A549 (cell line): ENCODE results near the gene SRC.

ENCODE experiments used
- E2F6 ChIP-seq: IDR thresholded peaks from 2 replicates; pipeline ENCODE4 v1.6.1; 2012; ENCODE audit warnings: low read depth, borderline replicate concordance
- EP300 ChIP-seq, 2 experiments: fragments of >200 bp; sonication (Bioruptor Twin); formaldehyde crosslinking; IDR thresholded peaks; 2 replicates in 1 of 2; 3 replicates in 1 of 2; pipeline ENCODE4 v1.6.1; 2016 to 2017
- JUN ChIP-seq, 2 experiments: fragments of >200 bp; sonication (Bioruptor Twin); formaldehyde crosslinking; IDR thresholded peaks; 2 replicates in 1 of 2; 3 replicates in 1 of 2; pipeline ENCODE4 v1.6.1; 2016 to 2017
- KDM5A ChIP-seq: fragments of 200-600 bp; sonication (generic); IDR thresholded peaks from 2 replicates; pipeline ENCODE4 v1.6.1; 2016; ENCODE audit warnings: antibody characterized with exemption, mild to moderate bottlenecking
- NFE2L2 ChIP-seq: fragments of 150-350 bp; conservative IDR thresholded peaks from 2 replicates; pipeline ENCODE4 v1.6.1; 2014; ENCODE audit warnings: low read length
- POLR2A ChIP-seq: IDR thresholded peaks from 2 replicates; pipeline ENCODE4 v1.6.1; 2012; ENCODE audit warnings: mild to moderate bottlenecking, low read length
- RCOR1 ChIP-seq: fragments of 150-350 bp; IDR thresholded peaks from 2 replicates; pipeline ENCODE4 v1.6.1; 2014; ENCODE audit warnings: antibody characterized with exemption, low read length, low read depth
- ZFP36 ChIP-seq: fragments of 450-650 bp; IDR thresholded peaks from 2 replicates; pipeline ENCODE4 v1.6.1; 2014; ENCODE audit warnings: borderline replicate concordance; ENCODE audit not compliant: partially characterized antibody
- TF ChIP-seq, protein P1 (sequence below): fragments of 150-350 bp; IDR thresholded peaks from 2 replicates; pipeline ENCODE4 v1.6.1; 2014; ENCODE audit warnings: low read depth, mild to moderate bottlenecking, low read length
- TF ChIP-seq, protein P2 (sequence below): IDR thresholded peaks from 2 replicates; pipeline ENCODE4 v1.6.1; 2012
- TF ChIP-seq, protein P3 (sequence below): fragments of 200-600 bp; sonication (generic); IDR thresholded peaks from 2 replicates; pipeline ENCODE4 v1.6.1; 2016; ENCODE audit warnings: antibody characterized with exemption, mild to moderate bottlenecking, moderate library complexity
- TF ChIP-seq, protein P4 (sequence below): fragments of >200 bp; sonication (Bioruptor Twin); formaldehyde crosslinking; IDR thresholded peaks from 3 replicates; pipeline ENCODE4 v1.5.1; 2016

DNA sequence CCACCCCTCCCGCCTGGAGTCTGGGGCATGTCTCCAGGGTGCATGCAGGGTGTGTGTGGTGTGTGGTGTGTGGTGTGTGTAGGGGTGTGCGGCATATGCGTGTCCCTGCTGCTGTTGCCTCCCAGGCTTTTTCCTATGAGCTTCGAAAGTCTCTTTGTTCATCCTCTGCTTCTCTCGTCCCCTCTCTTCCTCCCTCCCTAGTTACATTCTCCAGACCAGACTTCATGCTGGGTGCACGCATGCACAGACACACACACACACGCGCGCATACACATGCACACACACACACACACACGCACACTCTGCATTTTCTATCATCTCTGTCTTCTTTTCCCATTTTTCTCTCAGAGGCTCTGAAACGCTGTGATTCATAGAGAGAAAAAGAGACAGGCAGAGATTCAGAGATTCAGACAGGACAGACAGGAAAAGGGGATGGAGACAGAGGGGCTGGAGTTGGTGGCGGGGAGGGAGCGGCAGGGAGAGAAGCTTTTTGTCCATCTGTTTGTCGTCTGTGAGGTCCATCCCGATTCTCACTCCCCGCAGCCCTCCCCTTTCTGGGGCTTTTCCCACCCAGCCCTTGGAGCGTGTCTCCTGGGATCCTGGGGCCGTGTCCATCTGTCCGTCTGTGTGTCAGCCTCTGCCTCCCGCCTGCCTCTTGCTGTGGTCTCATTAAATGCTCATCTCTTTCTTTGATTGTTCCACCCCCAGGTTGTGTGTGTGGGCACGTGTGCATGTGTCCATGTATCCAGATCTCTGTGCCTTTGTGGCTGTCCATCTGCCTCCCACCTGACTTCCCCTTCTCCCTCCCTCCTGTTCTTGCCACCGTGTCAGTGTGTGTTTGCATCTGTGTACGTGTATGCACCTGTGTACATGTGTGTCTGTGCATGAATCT lies 62.6 kb downstream of the SRC start:
- TF ChIP-seq, protein P1, sequence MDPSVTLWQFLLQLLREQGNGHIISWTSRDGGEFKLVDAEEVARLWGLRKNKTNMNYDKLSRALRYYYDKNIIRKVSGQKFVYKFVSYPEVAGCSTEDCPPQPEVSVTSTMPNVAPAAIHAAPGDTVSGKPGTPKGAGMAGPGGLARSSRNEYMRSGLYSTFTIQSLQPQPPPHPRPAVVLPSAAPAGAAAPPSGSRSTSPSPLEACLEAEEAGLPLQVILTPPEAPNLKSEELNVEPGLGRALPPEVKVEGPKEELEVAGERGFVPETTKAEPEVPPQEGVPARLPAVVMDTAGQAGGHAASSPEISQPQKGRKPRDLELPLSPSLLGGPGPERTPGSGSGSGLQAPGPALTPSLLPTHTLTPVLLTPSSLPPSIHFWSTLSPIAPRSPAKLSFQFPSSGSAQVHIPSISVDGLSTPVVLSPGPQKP: no peak
- no peak for TF ChIP-seq POLR2A
- no peak for TF ChIP-seq JUN (IDR thresholded peaks at IDR 0.05)
- TF ChIP-seq, protein P2, sequence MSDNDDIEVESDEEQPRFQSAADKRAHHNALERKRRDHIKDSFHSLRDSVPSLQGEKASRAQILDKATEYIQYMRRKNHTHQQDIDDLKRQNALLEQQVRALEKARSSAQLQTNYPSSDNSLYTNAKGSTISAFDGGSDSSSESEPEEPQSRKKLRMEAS: no peak
- TF ChIP-seq, protein P3, sequence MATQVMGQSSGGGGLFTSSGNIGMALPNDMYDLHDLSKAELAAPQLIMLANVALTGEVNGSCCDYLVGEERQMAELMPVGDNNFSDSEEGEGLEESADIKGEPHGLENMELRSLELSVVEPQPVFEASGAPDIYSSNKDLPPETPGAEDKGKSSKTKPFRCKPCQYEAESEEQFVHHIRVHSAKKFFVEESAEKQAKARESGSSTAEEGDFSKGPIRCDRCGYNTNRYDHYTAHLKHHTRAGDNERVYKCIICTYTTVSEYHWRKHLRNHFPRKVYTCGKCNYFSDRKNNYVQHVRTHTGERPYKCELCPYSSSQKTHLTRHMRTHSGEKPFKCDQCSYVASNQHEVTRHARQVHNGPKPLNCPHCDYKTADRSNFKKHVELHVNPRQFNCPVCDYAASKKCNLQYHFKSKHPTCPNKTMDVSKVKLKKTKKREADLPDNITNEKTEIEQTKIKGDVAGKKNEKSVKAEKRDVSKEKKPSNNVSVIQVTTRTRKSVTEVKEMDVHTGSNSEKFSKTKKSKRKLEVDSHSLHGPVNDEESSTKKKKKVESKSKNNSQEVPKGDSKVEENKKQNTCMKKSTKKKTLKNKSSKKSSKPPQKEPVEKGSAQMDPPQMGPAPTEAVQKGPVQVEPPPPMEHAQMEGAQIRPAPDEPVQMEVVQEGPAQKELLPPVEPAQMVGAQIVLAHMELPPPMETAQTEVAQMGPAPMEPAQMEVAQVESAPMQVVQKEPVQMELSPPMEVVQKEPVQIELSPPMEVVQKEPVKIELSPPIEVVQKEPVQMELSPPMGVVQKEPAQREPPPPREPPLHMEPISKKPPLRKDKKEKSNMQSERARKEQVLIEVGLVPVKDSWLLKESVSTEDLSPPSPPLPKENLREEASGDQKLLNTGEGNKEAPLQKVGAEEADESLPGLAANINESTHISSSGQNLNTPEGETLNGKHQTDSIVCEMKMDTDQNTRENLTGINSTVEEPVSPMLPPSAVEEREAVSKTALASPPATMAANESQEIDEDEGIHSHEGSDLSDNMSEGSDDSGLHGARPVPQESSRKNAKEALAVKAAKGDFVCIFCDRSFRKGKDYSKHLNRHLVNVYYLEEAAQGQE: no peak
- no peak for TF ChIP-seq EP300 (IDR thresholded peaks at IDR 0.05)
- TF ChIP-seq, protein P4, sequence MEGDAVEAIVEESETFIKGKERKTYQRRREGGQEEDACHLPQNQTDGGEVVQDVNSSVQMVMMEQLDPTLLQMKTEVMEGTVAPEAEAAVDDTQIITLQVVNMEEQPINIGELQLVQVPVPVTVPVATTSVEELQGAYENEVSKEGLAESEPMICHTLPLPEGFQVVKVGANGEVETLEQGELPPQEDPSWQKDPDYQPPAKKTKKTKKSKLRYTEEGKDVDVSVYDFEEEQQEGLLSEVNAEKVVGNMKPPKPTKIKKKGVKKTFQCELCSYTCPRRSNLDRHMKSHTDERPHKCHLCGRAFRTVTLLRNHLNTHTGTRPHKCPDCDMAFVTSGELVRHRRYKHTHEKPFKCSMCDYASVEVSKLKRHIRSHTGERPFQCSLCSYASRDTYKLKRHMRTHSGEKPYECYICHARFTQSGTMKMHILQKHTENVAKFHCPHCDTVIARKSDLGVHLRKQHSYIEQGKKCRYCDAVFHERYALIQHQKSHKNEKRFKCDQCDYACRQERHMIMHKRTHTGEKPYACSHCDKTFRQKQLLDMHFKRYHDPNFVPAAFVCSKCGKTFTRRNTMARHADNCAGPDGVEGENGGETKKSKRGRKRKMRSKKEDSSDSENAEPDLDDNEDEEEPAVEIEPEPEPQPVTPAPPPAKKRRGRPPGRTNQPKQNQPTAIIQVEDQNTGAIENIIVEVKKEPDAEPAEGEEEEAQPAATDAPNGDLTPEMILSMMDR: no peak
- no peak for TF ChIP-seq ZFP36
- no peak for TF ChIP-seq E2F6
- TF ChIP-seq KDM5A: no peak
- TF ChIP-seq NFE2L2: no peak
- no peak for TF ChIP-seq RCOR1
